ENCODE measurements around the gene NUAK1. TPM values are rescaled to one million over a fixed set of nuclear protein-coding genes. Genes with fewer than 3 reads are reported as not detected.

Gene NUAK1
- total RNA-seq, 1 donor from 2014 or later = 40.6 TPM

DNA sequence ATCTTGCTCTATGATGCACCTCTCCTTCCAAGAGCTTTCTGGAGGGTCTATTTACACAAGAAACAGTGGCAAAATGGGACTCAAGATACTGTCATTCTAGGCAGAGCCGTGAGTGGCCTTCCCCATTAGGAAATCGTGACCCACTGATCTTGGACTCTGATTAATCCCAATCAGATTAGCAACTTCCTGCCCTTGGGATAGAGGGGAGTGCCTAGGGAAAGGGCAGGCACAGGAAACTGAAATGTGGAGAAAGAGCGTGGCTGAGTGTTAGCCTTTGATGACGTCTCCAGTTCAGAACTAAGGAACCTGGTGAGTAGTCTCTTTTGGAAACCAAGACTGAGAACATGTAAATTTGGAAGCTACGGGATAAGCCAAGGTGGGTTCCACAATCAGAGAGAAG is 76.1 kb downstream of the NUAK1 start:
- no peak for DNase-seq

DNA sequence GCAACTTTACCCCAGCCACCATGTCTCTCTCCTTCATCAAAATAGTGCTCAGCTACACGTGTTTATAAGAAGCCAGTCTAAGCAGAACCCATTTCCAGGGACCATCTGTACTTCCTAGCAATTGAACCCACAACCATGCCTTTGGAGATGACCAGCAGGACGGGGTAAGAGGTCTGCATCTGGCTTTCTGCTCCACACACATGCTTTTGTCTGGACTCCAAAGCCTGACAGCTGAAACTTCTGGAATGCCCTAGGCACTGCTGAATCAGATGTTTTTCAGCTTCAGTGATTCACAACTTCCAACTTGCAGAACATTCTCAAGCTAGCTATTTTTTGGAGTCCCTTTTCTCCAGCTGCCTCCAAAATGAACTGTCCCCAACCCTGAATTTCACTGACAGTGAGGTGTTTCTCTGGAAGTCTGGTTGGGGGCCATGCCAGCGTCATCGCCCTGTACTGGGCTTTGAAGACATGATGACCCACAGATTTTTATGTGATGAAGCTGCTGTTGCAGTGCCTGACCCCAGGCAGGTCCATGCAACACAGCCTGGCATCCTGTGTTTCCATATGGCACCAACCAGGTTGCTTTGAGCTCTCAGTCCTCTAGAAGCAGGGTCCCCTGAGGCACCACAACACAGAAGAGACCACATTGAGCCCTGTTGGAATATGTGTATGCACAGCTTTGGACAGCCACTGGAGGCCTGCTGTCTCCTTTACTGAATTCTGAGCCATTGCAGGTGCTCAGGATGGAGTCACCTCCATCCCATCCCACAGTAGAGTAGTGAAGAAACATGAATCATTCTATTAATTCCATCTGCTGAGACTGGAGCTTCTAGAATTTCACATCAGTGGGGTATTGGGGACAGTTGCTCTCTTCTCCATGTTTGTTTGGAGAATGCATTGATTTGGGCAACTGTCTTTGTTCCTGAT is 80.2 kb downstream of the NUAK1 start:
- DNase-seq = no peak

DNA sequence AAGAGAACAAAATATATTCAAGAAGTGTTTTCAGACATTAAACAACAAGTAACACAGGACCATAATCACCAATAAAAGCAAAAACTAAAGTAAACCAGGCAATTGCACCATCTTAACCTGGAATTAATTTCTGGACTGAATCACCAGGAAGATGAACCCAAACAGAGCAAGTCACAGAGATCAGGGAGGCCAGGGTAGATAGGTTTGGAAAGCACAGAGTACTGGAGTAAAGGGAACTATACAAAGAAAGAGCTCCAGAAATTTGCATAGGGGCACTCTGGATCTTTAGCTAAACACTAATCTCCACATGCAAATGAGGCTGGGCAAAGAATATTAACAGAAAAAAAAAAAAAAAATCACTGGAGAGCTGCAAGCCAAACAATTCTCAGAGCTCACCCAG is 84.7 kb downstream of the NUAK1 start:
- no peak for DNase-seq

DNA sequence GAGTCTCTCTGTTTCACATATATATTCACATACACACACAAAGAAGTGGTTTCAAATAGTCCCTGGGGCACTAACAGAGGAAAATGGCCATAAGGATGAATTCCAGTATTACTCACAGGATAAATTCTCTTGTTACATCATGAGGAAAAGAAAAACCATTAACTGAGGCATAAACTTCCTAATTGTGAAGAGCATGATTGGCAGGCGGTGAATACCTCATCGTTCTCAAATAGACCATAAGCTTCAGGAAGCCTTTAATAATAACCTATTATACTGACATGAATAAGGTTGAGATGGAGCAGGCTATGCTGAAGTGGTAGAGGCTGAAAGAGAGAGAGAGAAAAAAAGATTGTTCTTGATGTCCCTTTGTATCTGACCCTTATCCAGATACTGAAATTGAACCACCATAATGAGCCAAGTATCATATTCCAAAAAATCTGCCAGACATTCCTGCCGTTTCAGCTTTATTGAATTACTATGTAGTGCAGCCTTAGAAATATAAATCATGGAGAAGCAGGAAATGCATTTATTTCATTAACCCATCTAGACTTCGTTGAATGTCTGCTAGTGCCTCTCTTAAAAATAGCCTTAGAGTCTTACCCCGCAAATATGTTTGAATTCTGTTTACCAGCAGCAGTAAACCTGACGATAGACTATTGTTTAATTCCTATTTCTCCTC is 86.8 kb downstream of the NUAK1 start:
- no peak for DNase-seq

DNA sequence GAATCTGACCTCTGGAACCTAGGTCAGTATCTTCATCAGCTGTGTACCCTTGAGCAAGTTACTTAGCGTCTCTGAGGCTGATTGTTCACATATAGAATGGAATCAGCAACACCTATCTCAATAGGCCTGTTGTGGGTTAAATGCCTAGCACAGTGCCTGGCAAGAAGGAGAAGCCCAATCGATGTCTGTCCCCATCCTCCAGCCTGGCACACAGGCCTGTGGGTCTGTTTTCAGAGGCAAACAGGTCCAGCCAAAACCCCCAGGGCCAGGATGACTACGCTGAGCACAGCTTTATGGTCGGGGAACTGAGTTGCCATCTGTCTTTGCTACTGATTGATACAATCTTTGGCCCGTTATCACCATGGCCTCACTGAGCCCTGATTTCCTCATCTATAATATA is 89.2 kb downstream of the NUAK1 start:
- DNase-seq = no peak

DNA sequence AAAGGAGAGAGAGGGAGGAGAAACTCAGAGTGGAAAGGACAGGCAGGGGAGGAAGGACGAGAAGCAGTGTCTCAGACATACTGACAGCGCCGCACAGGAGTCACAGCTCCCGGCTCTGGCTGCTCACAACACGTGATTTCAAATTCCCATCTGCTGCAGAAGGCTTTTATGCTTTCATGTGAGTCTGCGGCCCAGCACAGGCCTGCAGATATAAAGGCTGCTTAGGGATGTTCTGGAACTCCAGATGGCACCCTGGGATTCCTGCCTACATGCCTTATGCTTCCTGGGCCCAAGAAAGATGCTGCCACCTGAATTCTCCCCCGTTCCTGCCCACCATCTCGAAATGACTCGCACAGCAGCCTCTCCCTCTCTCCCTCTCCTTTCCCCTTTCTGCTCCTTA is 89.6 kb downstream of the NUAK1 start:
- DNase-seq = peak; percentile 74

DNA sequence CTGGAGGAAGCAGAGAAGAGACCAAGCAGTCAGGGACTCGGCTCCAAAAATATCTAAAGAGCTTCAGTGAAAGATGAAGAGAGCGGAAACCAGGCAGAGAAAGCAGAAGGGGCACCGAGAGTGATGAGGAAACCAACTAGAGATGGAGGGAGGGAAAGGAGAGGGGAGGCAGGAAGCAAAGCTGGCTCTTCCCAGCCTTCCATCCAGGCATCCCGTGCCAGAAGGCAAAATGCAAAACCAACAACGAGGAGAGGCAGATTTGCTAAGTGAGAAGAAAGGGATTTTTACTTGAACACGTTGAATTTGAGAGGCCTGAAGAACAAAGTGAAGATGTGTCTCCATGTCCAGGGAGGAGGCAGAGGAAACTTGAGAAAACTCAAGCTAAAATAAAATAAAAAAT is 90.1 kb downstream of the NUAK1 start:
- DNase-seq = no peak

DNA sequence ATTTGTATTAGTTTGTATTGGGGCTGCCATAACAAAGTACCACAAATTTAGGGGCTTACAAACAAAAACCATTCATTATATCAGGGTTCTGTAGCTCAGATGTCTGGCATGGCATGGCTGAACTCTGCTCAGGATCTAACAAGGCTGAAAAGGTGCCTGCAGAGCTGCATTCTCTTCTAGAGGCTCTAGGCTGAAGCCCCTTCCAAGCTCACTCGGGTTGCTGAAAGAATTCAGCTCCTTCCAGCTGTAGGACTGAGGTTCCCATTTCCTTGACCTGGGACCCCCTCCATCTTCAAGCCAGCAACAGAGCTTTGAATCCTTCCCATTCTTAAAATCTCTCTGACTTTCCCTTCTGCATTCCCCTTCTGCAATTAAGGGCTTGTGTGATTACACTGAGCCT is 90.7 kb downstream of the NUAK1 start:
- no peak for DNase-seq

DNA sequence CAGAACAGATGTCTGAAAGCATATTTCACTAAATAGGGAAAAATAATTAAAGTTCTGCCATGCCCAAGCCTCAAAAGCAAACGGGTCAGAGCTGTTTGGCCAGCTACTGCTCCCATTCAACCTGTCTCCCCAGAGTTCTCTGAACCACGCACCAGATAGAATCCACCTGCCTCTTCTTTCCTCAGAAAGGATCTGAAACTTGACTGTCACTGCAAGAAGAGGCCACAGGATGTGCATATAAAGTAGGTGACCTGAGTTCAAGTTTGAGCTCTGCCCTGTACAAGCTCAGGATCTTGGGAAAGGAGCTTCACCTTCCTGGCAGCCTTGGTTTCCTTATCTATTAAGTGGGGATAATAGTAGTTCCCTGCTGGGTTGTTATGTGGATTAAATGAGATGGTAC is 91.8 kb downstream of the NUAK1 start:
- DNase-seq = no peak

DNA sequence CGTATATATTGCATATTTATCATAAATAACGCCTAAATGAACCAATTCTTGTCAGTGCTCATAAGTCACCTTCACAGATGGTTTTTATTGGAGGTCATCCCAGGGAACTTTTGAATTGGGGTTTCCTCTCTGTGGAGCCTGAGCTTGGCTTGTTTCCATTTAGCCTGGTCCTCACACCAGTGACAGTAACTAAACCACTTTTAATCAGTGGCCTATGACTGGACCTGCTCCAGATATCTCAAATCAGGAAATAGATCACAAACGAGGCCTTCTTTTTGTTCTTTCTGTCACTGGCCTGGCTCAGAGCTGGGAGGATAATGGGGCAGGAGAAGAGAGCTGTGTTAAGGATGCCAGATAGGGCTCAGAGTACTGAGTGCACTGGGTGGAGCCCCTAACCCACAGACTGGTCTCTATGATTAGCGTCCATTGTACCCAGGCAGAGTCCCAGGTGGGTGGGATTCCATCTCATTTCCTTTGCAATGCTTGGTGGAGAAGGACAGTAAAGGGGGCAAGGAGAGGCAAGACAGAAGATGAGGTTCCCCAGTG is 92.4 kb downstream of the NUAK1 start:
- DNase-seq = no peak

DNA sequence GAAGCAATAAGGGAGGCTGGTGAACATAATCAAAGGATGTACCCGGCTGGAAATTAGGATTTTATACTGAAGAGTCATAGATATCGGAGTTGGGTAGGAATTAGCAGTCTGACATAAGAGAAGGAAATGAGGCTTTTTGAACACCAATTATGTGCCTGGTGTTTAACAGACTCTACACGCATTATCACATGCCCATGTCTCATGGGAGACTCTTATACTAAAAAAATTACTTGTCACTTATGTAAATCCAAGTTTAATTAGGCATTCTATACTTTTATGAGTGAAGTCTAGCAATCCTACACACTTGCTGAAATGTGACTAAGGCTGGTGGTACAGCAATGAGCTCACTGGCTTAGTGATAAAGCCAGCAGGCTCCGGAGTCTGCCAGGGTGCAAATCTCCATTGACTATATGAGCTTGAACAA is 93.5 kb downstream of the NUAK1 start:
- DNase-seq = no peak

DNA sequence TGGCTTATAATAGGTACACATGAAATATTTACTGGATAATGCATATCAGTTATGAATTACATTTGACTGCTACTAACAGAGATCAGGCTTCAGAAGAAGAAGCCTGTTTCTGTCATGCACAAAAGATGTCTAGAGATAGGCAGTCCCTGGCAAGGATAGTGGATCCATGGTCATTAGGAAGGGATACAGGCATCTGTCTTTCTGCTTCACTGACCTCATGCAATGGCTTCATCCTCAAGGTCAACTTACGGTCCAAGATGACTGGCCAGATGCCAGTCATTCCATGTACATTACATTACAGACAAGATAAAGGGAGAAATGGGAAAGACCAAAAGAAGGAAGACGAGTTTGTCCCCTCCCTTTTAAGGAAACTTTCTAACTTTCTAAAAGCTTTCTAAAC is 94.0 kb downstream of the NUAK1 start:
- no peak for DNase-seq

DNA sequence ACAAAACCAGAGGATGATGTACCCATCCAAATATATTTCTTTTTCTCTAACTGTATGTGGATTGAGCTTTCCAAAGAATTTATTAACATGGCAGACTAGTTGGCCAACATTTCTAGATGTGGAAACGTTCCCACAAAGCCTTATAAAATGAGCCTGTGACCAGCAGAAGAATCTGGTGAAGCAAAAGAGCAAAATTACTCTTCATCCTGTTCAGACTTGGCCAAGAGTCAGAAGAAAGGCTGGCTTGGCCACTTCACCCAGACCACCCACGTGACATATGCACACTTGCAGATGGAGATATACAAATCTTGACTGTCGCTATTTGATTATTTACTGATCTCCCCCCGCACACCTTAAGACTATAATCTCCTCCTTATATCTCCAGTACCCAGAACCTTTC is 96.7 kb downstream of the NUAK1 start:
- DNase-seq = no peak

DNA sequence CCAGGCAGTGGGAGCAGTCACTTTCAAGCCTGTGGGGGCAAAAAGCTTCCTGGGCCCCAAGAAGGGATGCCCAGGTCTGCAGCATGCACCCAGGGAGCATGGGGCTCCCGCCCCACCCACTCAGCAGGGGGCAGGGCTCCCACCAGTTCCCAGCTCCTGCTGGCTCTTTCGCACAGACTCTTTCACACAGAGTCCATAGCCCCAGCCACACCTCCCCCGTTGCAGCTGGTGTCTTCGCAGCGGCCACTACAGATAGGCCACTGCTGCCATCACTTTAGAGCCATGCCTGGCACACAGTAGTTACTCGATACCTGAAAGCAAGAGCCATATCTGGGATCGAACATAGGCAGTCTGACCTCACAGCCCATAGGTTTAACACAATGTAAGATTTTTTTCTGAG is 98.2 kb downstream of the NUAK1 start:
- DNase-seq = no peak

DNA sequence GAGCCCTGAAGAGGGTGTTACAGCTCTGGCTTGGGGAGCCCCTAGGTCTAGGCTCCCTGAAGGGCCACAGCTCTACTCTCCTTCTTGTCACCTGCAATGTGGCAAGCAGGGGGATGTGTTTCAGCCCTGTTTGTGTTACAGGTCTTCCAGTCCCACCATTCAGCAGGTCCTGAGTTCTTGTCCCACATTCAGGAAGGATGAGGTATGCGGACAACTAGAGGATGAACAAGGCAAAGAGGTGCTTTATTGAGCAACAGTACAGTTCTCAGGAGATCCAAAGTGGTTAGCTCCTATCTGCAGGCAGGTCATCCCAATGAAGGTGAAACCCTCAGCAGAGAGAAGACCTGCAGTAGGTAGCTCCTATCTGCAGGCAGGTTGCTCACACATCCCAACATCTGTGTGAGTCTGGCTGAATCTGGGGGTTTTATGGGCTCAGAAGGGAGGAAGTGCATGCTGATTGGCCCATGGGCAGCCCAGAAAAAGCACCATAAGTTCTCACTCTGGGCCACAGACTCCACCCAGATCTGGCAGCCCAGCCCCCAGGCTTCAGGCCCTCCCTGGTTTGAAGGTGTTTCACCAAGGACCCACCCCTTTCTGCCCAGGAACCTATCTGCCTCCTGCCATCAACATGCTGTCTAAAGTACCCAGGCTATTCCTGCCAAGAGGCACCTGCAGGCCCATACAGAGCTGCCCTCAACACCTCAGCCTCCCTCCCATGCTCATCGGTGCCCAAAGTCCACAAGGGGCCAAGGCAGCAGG is 98.9 kb downstream of the NUAK1 start:
- no peak for DNase-seq

DNA sequence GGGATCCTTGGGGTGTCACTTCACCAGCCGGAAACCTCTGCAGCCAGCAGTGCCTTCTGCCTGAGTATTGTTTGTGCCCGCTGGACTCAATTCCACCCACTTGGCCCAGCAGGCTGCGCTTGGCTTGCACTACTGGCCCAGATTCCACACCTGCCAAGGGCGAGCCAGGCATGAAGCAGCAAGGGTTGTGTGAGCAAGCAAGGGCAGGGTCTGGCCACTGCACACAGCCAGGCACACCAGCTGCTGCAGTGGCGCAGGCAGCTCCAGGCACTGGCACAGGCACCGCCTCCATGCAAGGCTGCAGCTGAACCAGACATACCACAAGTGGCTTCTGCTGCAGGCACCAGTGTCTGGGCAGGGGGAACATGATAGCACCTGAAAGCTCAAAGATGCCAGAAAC is 99.5 kb downstream of the NUAK1 start:
- no peak for DNase-seq

DNA sequence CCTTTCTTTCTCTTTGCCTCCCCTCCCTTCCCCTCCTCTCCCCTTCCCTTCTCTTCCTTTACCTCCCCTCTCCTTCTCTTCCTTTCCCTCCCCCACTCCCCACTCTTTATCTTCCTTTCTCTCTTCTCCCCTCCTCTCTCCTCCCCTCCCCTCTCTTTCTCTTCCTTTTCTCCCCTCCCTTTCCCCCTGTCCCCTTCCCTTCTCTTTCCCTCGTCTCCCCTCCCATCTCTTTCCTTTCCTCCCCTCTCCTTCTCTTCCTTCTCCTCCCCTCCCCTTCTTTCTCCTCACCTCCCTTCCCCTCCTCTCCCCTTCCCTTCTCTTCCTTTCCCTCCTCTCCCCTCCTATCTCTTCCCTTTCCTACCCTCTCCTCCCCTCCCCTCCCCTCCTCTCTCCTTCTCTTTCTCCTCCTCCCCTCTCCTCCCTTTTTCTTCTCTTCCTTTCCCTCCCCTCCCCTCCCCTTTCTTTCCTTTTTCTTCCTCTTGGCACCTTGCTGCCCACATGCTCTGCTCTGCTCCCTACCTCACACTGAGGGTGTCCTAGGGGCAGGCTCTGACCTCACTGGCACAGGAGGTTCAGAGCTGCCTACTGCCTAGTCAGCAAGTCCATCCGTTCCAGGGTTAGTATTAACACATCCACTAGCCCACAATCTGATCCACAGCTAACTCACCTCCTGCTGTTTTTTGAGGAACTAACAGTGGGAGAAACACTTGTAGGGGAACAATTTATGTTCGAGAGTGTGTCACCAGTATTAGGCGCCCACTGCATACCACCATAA is 101.0 kb downstream of the NUAK1 start:
- no peak for DNase-seq

DNA sequence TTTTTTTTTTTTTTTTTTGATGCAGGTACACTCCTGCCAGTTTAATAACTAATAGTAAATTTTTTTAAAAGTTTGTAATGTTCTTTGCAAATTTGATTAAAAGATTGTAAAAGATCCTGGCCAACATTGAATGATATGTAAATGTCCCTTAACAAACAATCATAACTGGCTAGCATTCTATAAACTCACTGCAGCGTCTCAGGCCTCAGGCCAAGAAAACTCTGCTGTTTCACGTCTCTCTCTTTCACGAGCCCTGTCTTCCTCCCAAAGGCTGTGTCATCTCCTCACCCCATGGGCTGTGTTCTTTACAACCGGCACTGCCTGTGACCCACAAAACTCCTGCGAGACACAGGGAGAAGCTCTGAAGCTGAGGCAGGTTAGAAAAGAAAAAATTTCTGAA is 103.3 kb downstream of the NUAK1 start:
- no peak for DNase-seq

DNA sequence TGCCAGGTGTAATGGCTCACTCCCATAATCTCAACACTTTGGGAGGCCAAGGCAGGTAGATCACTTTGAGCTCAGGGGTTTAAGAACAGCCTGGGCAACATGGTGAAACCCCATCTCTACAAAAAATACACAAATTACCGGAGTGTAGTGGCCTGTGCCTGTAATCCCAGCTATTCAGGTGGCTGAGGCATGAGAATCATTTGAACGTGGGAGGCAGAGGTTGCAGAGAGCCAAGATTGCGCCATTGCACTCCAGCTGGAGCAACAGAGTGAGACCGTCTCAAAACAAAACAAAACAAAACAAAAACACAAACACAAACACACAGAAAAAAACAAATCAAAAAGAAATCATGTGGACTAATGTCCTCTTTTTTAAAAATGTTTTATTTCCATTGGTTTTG is 104.4 kb downstream of the NUAK1 start:
- DNase-seq = no peak

DNA sequence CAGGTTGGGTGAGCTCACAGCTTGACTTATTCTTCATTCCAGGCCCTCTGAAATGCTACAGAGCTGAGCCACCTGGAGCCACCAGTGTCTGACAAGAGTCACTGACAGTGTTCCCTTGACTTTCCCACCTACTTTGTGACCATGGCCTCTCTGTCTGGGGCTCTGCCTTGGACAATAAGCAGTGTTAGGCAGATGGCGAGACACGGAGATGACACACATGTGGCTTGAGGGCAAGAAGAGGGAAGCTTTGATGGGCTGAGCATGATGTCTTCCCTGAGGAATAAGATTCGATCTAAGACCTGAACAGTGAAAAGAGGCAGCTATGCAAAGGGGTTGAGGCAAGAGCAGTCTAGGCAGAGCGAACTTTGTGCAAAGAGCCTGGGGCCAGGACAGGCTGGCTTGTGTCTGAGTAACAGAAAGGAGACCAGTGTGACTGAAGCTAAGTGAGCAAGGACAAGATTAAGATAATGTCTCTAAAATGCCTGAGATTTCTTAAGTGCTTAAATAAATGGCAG is 105.5 kb downstream of the NUAK1 start:
- DNase-seq = no peak

DNA sequence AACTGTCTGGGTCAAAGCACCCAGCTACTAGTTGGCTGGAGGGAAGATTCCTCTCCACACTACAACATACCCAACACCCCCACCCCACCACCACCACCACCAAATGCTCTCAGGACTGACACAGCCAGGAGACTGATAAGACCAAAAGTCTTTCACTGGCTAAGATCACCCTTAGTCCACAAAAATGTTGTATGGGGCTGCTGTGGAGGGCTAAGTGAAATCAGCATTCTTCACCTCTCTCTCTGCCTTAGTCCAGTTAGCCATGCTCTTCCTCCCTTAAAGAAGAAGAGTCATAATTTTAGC is 106.2 kb downstream of the NUAK1 start:
- DNase-seq = no peak

Measured in occipital lobe (tissue), 2 donors.